Upper lobe of right lung (tissue), 1 donor: ENCODE data around the gene EIF4G1. TPM values are rescaled to one million over a fixed set of nuclear protein-coding genes. Genes with fewer than 3 reads are reported as not detected.

Experiments used
- ATAC-seq: fragments of 200-7000 bp; cut with Tn5 transposase; one replicate; pipeline ENCODE4 v1.9.1; 2020; ENCODE audit warnings: mild to moderate bottlenecking, moderate library complexity
- DNase-seq: peaks from one replicate; pipeline ENCODE4 v3.0.0-alpha.2; 2020
- H3K27ac ChIP-seq: fragments of 200-600 bp; one replicate; pipeline ENCODE4 v1.8.0; 2022
- H3K27me3 ChIP-seq: fragments of 200-600 bp; one replicate; pipeline ENCODE4 v1.8.0; 2022; ENCODE audit warnings: mild to moderate bottlenecking
- H3K36me3 ChIP-seq: fragments of 200-600 bp; one replicate; pipeline ENCODE4 v1.8.0; 2022
- H3K4me1 ChIP-seq: fragments of 200-600 bp; one replicate; pipeline ENCODE4 v1.8.0; 2022
- H3K4me3 ChIP-seq: fragments of 200-600 bp; one replicate; pipeline ENCODE4 v1.8.0; 2022; ENCODE audit warnings: mild to moderate bottlenecking
- H3K9me3 ChIP-seq: fragments of 200-600 bp; one replicate; pipeline ENCODE4 v1.8.0; 2022
- CTCF ChIP-seq: fragments of 200-600 bp; IDR thresholded peaks from one replicate; pipeline ENCODE4 v1.8.0; 2022; ENCODE audit warnings: antibody characterized with exemption
- intact Hi-C: fragments of 100-400 bp; cut with DNase I; formaldehyde crosslinking; loops from one replicate; pipeline ENCODE4 v1.11.0; 2022
- total RNA-seq: library from RNA; stranded (reverse); fragmentation: NEBNext Ultra II Directional; extraction: Animal tissue kit (Norgen Biotek cat#: 25700); gene quantifications from one replicate; pipeline ENCODE4 v1.2.1, GENCODE V29; 2021
- donor health status: DM: no; HTN: yes; CAD: no; lungs with severe emphysema.

The EIF4G1 gene
- total RNA-seq, 1 donor from 2014 or later: 295 TPM

GRCh38 chr3:184323696-184324095 lies 9.3 kb downstream of the EIF4G1 start:
- no peaks in the 10 kb centered on the region for H3K9me3 ChIP-seq
- DNase-seq (no peak), ATAC-seq (no peak)
- intact Hi-C loops: no loop called here
- no peak for TF ChIP-seq CTCF
- H3K27ac ChIP-seq: no peak overlapping the region
- no peak overlapping the region for H3K4me3 ChIP-seq
- H3K27me3 ChIP-seq: no peaks in the 10 kb centered on the region
- H3K4me1 ChIP-seq: peaks cover 28% of the 10 kb centered on the region
- peaks cover 90% of the 10 kb centered on the region for H3K36me3 ChIP-seq

- no peaks in the 10 kb centered on the region for H3K27me3 ChIP-seq
Measured at GRCh38 chr3:184325269-184325668, 10.9 kb downstream of the EIF4G1 start.

GRCh38 chr3:184325715-184326369 lies 11.4 kb downstream of the EIF4G1 start:
- no peak overlapping the region for H3K4me3 ChIP-seq
- no peaks in the 10 kb centered on the region for H3K9me3 ChIP-seq
- no peak overlapping the region for H3K27ac ChIP-seq
- TF ChIP-seq CTCF: no peak
- peaks cover 100% of the 10 kb centered on the region for H3K36me3 ChIP-seq
- ATAC-seq (no peak), DNase-seq (no peak)
- intact Hi-C loops: no loop called here
- H3K4me1 ChIP-seq: peaks cover 10% of the 10 kb centered on the region
- no peaks in the 10 kb centered on the region for H3K27me3 ChIP-seq

More at GRCh38 chr3:184325269-184325668, 10.9 kb downstream of the EIF4G1 start:
- H3K4me3 ChIP-seq: no peak overlapping the region
- peaks cover 100% of the 10 kb centered on the region for H3K36me3 ChIP-seq
- no peak for DNase-seq
- no peak overlapping the region for H3K27ac ChIP-seq
- TF ChIP-seq CTCF: no peak
- H3K9me3 ChIP-seq: no peaks in the 10 kb centered on the region
- ATAC-seq: no peak
- peaks cover 16% of the 10 kb centered on the region for H3K4me1 ChIP-seq
- intact Hi-C loops: no loop called here

GRCh38 chr3:184327171-184327570 lies 12.8 kb downstream of the EIF4G1 start:
- no peak for DNase-seq
- no peak for TF ChIP-seq CTCF
- intact Hi-C loops: no loop called here
- Histone ChIP-seq H3K4me1 (peaks cover 1% of the 10 kb centered on the region), H3K4me3 (no peak overlapping the region), H3K9me3 (no peaks in the 10 kb centered on the region), H3K36me3 (peaks cover 100% of the 10 kb centered on the region), H3K27me3 (no peaks in the 10 kb centered on the region), H3K27ac (no peak overlapping the region)
- no peak for ATAC-seq

- Histone ChIP-seq H3K36me3 (peaks cover 100% of the 10 kb centered on the region), H3K4me1 (no peaks in the 10 kb centered on the region), H3K27me3 (no peaks in the 10 kb centered on the region), H3K4me3 (no peak overlapping the region), H3K9me3 (no peaks in the 10 kb centered on the region), H3K27ac (no peak overlapping the region)
- intact Hi-C loops: no loop called here
- no peak for TF ChIP-seq CTCF
- ATAC-seq: no peak
- no peak for DNase-seq
Measured at GRCh38 chr3:184328516-184328915, 14.1 kb downstream of the EIF4G1 start.
